KG1 (cell line): ENCODE data around the gene TINAGL1.

Experiments
- DNase-seq: peaks from one replicate; lab custom pipeline; 2025; lab: John Stamatoyannopoulos, UW

The TINAGL1 gene

DNA sequence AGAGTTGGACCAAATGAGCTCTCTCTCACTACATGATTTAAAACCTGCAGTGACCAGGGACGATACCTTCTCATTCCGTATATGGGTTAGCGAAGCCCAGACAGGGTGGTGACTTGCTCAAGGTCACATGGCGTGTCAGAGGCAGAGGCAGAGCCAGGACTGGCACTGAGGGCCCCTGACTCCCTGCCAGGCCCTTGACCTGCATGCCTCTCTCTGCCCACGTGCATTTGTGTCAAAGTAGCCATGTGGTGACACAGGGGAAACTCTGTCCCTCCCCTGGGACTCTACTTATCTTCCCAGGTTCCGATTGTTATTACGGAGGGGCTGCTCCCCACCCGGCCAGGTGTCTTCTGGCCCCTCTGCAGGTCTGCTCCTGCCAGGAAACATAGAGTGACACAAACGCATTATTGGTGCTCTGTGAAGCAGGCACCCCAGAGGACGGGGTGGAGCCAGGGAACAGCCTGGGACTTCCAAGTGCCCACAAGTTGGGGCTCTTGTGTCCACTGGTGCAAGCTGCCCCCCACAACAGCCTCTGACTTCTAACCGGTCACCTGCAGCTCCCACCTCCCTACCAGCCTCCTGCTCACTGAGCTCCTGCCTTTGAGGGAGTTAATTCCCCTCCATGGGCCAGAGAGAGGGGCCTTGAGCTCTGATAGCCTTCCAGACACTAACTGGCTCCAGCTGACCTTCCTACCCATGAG lies 7.3 kb upstream of the TINAGL1 start:
- no peak for DNase-seq

DNA sequence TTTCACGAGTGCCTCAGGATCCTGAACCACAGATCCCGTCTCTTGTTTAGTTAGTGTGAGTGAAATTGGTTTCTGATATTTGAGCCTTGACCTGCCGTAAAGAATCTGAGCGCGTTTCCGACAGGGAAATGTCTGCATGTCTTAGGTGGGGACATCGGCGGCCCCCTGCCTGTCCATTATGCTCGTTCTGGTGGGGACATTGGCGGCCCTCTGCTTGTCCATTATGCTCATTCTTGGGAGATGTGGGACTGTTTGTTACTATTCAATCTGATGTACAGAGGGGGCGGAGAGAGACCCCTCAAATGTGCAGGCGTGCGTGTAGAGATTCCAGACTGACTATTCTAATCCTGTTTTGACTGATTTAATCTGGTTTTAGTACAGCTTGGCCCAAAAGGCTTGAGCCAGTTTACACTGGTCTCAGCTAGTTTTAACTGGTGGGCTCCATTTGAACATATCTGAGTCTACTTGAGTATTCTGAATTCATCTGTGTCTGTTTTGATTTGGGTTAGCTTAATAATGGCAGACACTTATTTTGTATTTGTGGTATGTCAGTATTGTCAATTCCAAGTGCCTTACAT lies 6.6 kb upstream of the TINAGL1 start:
- no peak for DNase-seq

DNA sequence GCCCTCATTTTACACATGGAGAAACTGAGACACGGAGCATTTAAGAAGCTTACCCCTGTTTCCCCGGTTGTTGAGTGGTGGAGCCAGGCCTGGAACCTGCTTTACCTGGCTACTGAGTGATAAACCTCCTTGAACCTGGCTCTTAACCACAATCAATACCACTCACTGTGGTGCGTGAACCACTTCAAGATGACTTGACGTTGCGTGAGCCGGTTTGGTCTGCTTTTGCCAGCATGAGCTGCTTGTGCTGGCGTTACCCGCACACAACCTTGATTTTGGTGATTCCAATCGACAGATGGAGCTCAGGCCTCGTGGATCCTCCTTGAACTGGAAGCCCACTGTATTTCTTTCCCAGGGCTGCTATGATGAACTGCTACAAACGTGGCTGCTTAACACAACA lies 6.1 kb upstream of the TINAGL1 start:
- DNase-seq = no peak

DNA sequence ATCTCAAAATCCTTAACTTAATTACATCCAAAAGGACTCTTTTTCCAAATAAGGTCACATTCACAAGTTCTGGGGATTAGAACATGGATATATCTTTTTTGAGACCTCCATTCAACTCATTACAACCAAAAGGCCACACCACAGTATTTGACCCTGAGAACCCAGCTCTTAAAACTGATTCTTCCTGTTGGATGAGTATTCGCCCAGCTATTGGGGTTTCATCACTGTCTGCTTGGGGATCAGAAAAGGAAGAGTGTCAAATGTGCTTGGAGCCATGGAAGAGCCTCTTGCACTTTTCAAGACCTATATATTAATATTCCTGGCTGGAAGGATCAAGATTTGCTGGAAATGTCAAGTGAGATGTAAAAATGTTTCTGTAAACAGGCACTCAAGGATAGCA lies 5.4 kb upstream of the TINAGL1 start:
- no peak for DNase-seq

DNA sequence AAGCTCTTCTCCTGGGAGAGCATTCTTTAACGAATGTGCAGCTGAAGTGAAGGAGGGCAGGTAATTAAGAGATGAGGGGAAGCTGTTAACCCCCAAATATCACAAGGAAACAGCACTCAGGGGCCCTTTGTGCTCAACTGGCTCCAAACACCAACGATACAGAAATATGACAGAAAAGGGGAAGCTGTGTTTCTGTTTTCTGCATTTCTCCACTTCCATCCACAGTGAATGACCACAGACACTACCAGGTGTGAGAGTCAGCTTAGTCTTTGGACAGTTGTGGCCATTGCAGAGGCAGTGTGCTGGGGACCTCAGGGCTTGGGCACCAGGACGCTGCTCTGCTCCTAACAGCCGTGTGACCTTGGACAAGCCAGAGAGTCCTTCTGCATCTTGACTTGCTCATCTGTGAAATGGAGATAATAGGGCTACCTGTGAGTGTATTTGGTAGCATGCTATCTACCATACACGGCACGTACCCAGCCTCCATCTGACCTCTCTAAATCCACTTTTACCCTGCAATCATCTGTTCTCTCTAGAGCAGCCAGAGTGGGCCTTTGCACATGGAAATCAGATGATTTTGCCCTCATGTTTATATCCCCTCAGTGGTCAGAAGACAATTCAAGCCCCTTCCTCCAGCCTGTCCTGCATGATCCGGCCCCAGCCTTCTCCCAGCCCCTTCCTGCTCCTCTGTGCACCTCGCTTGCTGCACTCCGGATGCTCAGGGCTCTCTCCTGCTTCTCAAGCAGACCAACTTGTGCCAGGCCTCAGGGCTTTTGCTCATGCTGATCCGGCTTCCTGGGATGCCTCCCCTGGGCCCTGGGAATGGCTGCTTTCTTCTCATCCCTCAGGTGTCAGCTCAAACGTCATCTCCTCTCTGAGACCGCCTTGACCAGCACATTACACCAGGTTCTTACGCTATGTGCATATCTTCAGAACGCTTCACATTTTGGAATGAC lies 4.7 kb upstream of the TINAGL1 start:
- peak; percentile 26 for DNase-seq

DNA sequence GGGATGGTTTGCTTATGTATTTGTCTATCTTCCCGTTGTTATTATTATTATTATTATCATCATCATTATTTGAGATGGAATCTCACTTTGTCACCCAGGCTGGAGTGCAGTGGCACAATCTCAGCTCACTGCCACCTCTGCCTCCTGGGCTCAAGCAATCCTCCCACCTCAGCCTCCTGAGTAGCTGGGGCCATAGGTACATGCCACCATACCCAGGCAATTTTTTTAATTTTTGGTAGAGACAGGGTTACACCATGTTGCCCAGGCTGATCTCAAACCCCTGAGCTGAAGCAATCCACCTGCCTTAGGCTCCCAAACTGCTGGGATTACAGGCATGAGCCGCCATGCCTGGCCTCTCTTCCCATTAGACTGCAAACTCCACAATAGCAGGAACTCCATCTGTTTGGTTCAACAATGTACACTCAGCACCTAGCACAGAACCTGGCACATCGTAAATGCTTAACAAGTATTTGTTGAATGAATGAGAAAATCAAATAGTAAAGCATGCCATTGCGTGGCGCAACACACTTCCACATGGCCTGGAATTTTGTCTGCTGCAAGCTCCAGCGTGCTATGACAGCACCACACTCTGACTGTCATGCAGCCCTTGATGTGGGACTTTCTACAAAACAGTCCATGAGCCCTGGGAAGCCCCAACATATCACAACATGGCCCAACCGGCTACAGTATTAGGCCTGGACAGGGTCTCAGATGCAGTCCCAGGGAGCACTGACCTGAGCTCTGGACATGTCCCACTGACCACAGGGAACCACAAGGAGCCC lies 3.8 kb upstream of the TINAGL1 start:
- no peak for DNase-seq

DNA sequence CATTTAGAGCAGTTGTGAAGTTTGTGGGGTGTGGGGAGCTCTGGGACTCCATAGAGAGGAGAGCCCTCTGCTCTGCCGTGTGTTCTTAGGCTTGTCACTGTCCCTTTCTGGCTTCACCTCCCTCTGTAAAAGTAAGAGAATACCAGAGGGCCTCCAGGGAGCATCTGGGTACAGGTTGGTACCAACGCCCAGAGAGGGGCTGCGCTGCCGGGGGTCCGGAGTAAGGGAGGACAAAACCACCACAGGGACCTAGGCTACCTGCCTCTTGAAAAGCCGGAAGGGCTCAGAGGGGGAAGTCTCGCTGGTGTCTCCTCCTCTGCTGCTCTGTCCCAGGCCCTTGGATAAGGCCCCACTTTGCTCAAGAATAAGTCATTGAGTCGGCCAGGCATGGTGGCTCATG lies 3.1 kb upstream of the TINAGL1 start:
- no peak for DNase-seq

DNA sequence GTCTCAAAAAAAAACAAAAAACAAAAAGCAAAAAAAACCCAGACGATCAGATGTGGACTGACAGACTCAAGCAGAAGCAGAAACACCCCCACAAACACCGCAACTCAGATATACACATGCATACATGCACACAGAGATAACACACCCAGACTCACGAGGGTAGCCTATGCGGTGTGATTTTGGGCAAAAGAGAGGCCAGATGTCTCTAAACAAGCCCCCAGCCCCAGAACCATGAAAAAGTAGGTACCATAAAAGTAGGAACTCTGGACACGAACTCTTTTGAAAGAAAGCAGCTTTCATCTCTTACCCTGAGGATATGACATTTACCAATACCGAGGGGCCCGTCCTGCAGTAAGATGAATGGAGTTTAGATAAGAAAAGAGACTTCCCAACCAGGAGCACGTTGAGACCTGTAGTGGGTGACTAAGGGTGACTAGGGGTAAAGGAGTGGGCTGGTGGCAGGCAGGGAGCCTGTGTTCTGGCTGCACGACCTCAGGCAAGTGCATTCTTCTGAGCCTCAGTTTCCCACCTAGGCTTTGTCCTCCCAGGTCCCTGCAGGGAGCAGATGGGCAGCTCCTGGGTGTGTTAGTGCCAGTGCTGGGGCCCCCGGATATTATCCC lies 1.5 kb upstream of the TINAGL1 start:
- no peak for DNase-seq

DNA sequence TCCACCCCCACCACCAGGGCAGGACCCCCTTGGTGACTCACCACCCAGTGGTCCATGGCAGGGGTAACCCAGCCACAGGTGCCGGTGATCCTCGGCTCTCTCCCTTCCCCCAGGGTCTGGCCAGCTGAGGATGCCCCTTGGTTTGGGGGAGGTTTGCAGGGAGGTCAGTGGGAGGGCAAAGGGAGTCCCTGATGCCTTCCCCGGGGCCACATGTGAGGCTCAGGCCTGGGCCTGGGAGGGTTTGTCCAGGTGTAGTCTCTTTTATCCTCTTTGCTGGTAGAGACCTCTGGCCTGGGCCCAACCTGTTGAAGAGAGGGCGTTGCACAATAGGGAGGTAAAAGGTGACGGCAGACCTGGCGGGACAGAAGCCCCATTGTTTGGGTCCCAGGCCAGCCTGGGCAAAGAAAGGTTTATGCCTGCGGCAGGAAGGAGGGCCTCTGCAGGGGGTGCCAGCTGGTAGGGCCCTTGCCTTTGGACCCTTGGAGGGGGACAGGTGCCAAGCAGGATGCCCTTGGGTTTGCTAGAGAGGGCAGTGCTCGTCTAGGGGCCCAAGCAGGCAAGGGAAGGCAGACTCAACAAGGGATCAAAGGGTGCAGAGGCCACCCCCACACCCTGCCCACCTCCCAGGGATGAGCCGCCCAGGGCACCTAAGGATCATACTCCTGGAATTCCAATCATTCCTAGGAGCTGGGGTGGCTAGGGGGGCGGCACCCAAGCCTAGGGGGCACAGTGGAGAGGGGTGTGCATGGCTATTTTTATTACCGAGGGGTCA lies 760 bp upstream of the TINAGL1 start:
- DNase-seq = no peak

DNA sequence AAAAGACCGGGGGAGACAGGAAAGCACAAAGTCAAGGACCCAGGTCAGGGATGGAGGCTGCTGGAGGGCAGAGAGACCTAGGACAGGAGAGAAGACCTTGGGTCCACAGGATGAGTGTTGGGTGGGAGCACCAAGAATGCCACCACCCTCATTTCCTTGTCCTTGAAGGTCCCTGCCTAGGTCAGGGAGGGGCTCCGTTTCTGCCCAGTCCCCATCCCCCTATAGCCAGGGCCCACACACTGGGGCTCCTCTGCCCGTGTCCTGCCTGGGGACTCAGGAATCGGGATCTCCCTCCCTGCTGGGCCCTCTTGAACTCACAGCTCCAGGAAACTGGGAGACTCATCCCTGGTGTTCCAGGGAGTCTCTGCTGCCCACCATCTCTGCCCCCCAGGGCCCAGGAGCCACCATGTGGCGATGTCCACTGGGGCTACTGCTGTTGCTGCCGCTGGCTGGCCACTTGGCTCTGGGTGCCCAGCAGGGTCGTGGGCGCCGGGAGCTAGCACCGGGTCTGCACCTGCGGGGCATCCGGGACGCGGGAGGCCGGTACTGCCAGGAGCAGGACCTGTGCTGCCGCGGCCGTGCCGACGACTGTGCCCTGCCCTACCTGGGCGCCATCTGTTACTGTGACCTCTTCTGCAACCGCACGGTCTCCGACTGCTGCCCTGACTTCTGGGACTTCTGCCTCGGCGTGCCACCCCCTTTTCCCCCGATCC lies 584 bp downstream of the TINAGL1 start:
- DNase-seq = no peak

DNA sequence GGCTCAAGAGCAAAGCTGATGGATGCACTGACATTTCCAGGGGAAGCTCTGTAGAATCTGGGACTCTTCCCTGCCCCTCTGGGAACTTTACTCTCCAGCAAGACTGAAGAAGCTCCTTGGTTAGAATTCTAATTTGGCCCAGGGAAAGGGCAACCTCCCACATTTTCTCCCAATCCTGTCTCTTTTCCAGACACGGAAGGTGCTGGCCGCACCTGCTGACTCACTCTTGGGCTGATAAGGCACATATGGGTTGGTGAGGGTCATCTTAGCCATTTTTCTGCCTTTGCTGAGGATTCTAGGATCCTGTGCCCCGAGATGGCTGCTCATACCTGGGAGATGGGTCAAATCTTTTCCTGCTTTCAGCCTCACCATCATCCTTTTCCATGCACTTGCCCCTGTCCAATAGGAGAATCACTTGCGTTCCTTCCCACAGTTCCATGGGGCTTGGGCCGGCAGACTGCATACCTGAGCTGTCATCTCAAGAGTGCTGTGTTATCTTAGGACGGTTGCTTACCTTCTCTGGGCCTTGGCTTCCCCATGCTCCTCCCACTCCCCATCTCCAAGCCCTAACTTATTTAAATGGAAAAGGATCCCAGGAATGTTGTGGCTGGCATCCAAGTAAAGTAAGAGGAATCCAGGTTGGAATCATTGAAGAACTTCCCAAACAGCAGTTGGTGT lies 1.3 kb downstream of the TINAGL1 start:
- DNase-seq = no peak

DNA sequence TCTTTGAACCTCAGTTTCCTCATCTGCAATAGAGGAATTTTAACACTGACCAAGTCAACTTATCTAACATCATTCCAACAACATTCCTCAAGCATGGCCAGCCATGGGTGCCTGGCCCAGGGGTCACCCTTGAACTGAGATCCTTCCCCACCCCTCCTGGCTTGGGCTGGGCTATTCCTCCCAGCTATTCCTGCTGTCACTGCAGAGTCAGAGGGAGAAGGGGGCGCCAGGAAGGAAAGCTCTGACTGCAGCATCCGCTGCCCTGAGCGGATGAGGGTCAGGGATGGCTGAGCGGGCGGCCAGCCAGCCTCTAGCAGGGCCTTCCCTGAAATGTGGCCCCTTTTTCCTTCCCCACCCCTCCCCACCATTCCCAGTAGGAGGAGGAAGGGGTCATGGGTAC lies 3.1 kb downstream of the TINAGL1 start:
- no peak for DNase-seq

DNA sequence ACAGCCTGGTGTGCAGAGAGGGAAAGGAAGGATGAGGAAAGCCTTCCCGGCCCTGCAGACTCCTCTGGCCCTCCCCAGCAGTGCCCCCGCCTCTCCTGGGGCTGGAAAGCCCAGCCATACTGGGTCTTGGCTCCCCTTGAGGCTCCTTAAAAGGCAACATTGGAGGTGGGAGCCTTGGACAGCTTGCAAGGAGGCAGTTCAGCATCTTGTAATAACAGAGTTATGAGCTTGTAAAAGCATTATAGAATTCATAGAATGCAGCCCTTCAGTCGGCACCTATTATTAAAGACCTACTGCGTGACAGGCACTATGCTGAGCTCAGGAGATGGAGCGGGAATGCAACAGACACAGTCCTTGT lies 4.2 kb downstream of the TINAGL1 start:
- no peak for DNase-seq

DNA sequence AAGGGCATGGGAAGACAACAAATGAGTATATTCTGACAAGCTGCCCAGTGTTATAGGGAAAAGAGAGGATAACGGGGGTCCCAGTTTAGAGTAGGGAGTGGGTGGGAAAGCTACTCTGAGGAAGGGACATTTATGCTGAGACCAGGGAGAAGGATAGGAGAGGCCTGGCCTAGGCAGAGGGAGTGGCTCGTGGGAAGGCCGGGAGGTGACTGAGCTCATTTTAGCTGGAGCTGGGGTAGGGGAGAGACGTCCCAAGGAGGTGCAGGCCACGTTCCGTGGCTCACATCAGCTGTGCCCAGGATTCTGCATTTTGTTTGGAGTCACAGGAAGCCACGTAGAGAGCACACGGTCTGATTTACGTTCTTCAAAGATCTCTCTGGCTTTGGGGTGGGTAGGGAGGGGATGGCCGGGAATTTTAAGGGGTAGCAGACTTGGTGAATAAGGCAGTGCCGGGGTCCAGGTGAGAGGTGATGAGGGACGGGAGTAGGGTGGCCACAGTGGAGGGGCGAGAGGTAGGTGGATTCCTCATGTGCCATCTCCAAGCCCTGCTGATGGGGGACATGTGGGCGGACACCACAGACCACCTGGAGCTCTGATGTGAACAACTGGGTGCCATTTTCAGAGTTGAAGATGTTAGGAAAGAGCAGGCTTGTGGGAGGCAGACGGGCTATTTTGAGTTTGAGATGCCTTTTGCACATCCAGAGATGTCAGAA lies 4.7 kb downstream of the TINAGL1 start:
- DNase-seq = no peak

DNA sequence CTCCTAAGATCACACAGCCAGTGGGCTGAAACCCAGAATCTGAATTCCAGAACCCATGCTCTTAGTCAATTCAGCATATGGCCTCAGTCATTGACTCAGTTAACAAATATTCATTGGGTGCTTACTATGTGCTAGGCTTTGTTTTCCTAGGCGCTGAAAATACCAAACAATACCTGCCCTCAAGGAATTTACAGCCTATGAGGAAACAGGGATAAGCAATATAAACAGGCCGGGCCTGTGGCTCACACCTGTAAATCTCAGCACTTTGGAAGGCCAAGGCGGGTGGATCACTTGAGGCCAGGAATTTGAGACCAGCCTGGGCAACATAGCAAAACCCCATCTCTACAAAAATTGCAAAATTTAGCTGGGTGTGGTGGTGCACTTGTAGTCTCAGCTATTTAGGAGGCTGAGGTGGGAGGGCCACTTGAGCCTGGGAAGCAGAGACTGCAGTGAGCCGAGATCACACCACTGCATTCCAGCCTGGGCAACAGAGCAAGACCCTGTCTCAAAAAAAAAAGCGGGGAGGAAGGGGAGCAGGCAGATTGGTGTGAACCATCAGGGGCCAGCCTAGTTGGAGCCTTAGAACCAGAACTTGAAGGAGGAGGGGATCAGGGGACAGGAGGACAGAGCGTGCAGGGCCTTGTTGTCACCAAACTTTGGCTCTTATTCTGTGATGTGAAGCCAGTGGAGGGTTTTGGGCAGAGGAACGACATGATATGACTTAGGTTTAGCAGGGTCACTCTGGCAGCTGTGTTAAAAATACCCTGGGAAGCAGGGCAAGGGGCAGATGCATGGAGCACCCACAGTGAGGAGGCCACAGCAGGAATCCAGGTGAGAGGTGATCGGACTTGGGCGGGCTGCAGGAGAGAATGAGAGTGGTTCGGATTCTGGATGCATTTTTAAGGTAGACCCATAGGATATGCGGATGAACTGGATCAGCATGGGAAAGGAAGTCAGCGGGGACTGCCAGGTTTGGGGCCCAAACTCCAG lies 5.8 kb downstream of the TINAGL1 start:
- DNase-seq = no peak

DNA sequence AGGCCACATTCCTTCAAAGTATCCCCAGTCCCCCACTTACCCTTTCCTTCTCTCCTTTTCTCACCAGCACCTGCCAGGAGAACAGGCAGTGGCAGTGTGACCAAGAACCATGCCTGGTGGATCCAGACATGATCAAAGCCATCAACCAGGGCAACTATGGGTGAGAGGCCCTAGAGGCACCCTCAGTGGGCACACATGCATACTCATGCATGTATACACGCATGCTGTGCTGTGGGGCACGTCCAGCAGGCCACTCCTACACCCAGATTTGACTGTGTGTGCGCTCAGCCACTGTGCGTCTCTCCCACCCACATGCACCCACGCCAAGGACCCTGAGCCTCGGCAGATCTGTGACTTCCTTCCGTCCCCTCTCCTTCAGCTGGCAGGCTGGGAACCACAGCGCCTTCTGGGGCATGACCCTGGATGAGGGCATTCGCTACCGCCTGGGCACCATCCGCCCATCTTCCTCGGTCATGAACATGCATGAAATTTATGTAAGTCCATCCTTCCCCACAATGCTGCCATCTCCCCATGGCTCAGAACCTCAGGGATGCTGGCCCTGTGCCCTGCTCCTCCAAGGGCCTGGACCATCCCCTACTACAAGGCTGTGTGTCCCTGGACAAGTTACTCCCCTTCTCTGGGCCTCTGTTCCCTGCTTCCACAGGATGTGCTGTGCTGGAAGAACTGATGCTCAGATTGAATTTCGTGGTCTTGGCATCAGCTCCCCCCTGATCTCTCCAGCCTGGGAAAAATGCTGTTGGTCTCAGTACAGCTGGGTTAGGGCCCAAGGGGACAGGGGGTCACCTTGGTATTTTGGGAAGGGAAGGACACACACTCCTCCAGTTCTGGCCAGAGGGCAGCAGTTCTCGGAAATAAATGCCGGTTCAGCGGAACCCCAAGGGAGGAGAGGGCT lies 7.0 kb downstream of the TINAGL1 start:
- no peak for DNase-seq
